ENCODE measurements around the gene SPINT2. TPM values are rescaled to one million over a fixed set of nuclear protein-coding genes. Genes with fewer than 3 reads are reported as not detected.

SPINT2 gene
- total and polyA plus RNA-seq, 4 donors: 7.0 to 43.0 (median 10.7) TPM

GRCh38 chr19:38291855-38292254, 27.5 kb downstream of the SPINT2 start:
- no peaks in the 10 kb centered on the region for H3K9me3 ChIP-seq (ENCODE audit: control insufficient read depth in 4 of 4, low read length in 3 of 4)
- no peaks in the 10 kb centered on the region for H3K36me3 ChIP-seq (ENCODE audit: control insufficient read depth in 4 of 4, insufficient read depth in 3 of 4, low read depth in 1 of 4, low read length in 3 of 4)
- no peak overlapping the region for H3K4me3 ChIP-seq (ENCODE audit: low read depth in 1 of 3, low read length in 3 of 3)
- no peaks in the 10 kb centered on the region for H3K27me3 ChIP-seq (ENCODE audit: control insufficient read depth in 4 of 4, insufficient read depth in 4 of 4, low read length in 3 of 4)
- no peak for TF ChIP-seq GABPA (IDR thresholded peaks at IDR 0.05 in 1 of 2, conservative IDR thresholded peaks at IDR 0.05 in 1 of 2)
- no peak for TF ChIP-seq CTCF (IDR thresholded peaks at IDR 0.05; ENCODE audit: low read depth, low read length, missing input control)
- no peak for TF ChIP-seq REST (IDR thresholded peaks at IDR 0.05)
- no peak for TF ChIP-seq SP1 (IDR thresholded peaks at IDR 0.05)
- H3K27ac ChIP-seq (ENCODE audit: low read depth in 1 of 2, low read length in 2 of 2): no peak overlapping the region
- 86% methylated on average over 15 of the region's 15 CpGs for WGBS
- no peak for DNase-seq (ENCODE audit: low spot score)
- no peaks in the 10 kb centered on the region for H3K4me1 ChIP-seq (ENCODE audit: control insufficient read depth in 4 of 4, insufficient read depth in 4 of 4, low read length in 3 of 4)
- H3K9ac ChIP-seq (ENCODE audit: low read depth in 1 of 2, low read length in 2 of 2): no peak overlapping the region

GRCh38 chr19:38293281-38293680, 28.9 kb downstream of the SPINT2 start:
- Histone ChIP-seq H3K27me3 (ENCODE audit: control insufficient read depth in 4 of 4, insufficient read depth in 4 of 4, low read length in 3 of 4) (no peaks in the 10 kb centered on the region), H3K36me3 (ENCODE audit: control insufficient read depth in 4 of 4, insufficient read depth in 3 of 4, low read depth in 1 of 4, low read length in 3 of 4) (no peaks in the 10 kb centered on the region), H3K9me3 (ENCODE audit: control insufficient read depth in 4 of 4, low read length in 3 of 4) (no peaks in the 10 kb centered on the region), H3K9ac (ENCODE audit: low read depth in 1 of 2, low read length in 2 of 2) (no peak overlapping the region), H3K27ac (ENCODE audit: low read depth in 1 of 2, low read length in 2 of 2) (no peak overlapping the region), H3K4me3 (ENCODE audit: low read depth in 1 of 3, low read length in 3 of 3) (no peak overlapping the region), H3K4me1 (ENCODE audit: control insufficient read depth in 4 of 4, insufficient read depth in 4 of 4, low read length in 3 of 4) (no peaks in the 10 kb centered on the region)
- DNase-seq (ENCODE audit: low spot score): no peak
- 95% methylated on average over 9 of the region's 9 CpGs for WGBS
- TF ChIP-seq RAD21 (IDR thresholded peaks at IDR 0.05) (no peak), TAF1 (conservative IDR thresholded peaks at IDR 0.05) (no peak), HNF4G (IDR thresholded peaks at IDR 0.05) (no peak), RXRA (IDR thresholded peaks at IDR 0.05) (no peak), REST (IDR thresholded peaks at IDR 0.05) (no peak)
